Loucy (cell line): ENCODE data around the gene SAMD15.

ENCODE experiments used
- H2AFZ ChIP-seq: fragments of 200-600 bp; sonication (generic); 2 replicates; pipeline ENCODE4 v1.6.0; 2016; ENCODE audit warnings: antibody characterized with exemption, mild to moderate bottlenecking, low read length, moderate library complexity
- H3F3A ChIP-seq: fragments of 200-600 bp; 2 replicates; pipeline ENCODE4 v1.6.0; 2016; ENCODE audit warnings: antibody characterized with exemption, low read depth, mild to moderate bottlenecking
- H3K27me3 ChIP-seq: fragments of 200-600 bp; sonication (generic); 2 replicates; pipeline ENCODE4 v1.6.1; 2014; ENCODE audit warnings: low read length, mild to moderate bottlenecking; ENCODE audit not compliant: insufficient read depth, poor library complexity, severe bottlenecking
- H3K36me3 ChIP-seq: fragments of 200-600 bp; sonication (generic); 2 replicates; pipeline ENCODE4 v1.6.1; 2016; ENCODE audit warnings: low read length; ENCODE audit not compliant: insufficient read depth
- H3K4me1 ChIP-seq: fragments of 200-600 bp; sonication (generic); 2 replicates; pipeline ENCODE4 v1.5.1; 2014; ENCODE audit warnings: low read length, mild to moderate bottlenecking; ENCODE audit not compliant: insufficient read depth, poor library complexity, severe bottlenecking
- H3K4me2 ChIP-seq: fragments of 200-600 bp; sonication (generic); 2 replicates; pipeline ENCODE4 v1.6.0; 2014; ENCODE audit warnings: antibody characterized with exemption, low read length, low read depth, mild to moderate bottlenecking; ENCODE audit not compliant: poor library complexity, severe bottlenecking
- H3K4me3 ChIP-seq: fragments of 200-600 bp; sonication (generic); 2 replicates; pipeline ENCODE4 v1.5.1; 2014; ENCODE audit warnings: low read length, mild to moderate bottlenecking, mixed read lengths; ENCODE audit not compliant: poor library complexity, severe bottlenecking
- H3K79me2 ChIP-seq: fragments of 200-600 bp; sonication (generic); 2 replicates; pipeline ENCODE4 v1.6.1; 2014; ENCODE audit warnings: low read length; ENCODE audit not compliant: insufficient read depth
- H3K9ac ChIP-seq: fragments of 200-600 bp; sonication (generic); 2 replicates; pipeline ENCODE4 v1.6.0; 2014; ENCODE audit warnings: mild to moderate bottlenecking, low read depth, low read length, moderate library complexity; ENCODE audit not compliant: poor library complexity, severe bottlenecking
- H3K9me2 ChIP-seq: fragments of 200-600 bp; sonication (generic); replicated peaks from 2 replicates; pipeline ENCODE4 v1.6.1; 2016; ENCODE audit warnings: low read depth, low read length, mixed read lengths
- H3K9me3 ChIP-seq: fragments of 200-600 bp; sonication (generic); 2 replicates; pipeline ENCODE4 v1.6.1; 2014; ENCODE audit warnings: mild to moderate bottlenecking, antibody characterized with exemption, low read length, low read depth; ENCODE audit not compliant: insufficient read depth
- H4K20me1 ChIP-seq: fragments of 200-600 bp; sonication (generic); 2 replicates; pipeline ENCODE4 v1.6.0; 2014; ENCODE audit warnings: antibody characterized with exemption, low read length, mild to moderate bottlenecking; ENCODE audit not compliant: insufficient read depth, poor library complexity, severe bottlenecking
- CTCF ChIP-seq: fragments of 200-600 bp; sonication (generic); conservative IDR thresholded peaks from 2 replicates; pipeline ENCODE4 v1.5.1; 2014; ENCODE audit warnings: mild to moderate bottlenecking, antibody characterized with exemption, low read length
- EZH2phosphoT487 ChIP-seq: fragments of 200-600 bp; IDR thresholded peaks from 2 replicates; pipeline ENCODE4 v1.6.1; 2018; ENCODE audit warnings: antibody characterized with exemption, mild to moderate bottlenecking, moderate library complexity, borderline replicate concordance

The SAMD15 gene

GRCh38 chr14:77353469-77354141, 23.6 kb upstream of the SAMD15 start:
- Histone ChIP-seq H3K4me3 (no peak overlapping the region), H3K9me3 (no peaks in the 10 kb centered on the region), H3K27me3 (no peaks in the 10 kb centered on the region), H2AFZ (no peak overlapping the region), H4K20me1 (no peaks in the 10 kb centered on the region), H3K4me2 (no peak overlapping the region), H3K4me1 (peaks cover 4% of the 10 kb centered on the region), H3K36me3 (peaks cover 7% of the 10 kb centered on the region; the same call in 1 of the 2 replicates), H3F3A (no peaks in the 10 kb centered on the region), H3K9me2 (no peaks in the 10 kb centered on the region), H3K79me2 (no peaks in the 10 kb centered on the region), H3K9ac (no peak overlapping the region)
- TF ChIP-seq EZH2phosphoT487 (no peak), CTCF (no peak)

- H2AFZ ChIP-seq: no peak overlapping the region
- no peak for TF ChIP-seq CTCF
- no peak for TF ChIP-seq EZH2phosphoT487
- H3K36me3 ChIP-seq: 0 out of 2 replicates have a peak, but pooled peaks cover under 1% of the 10 kb centered on the region
- no peaks in the 10 kb centered on the region for H3K79me2 ChIP-seq
- no peaks in the 10 kb centered on the region for H3K9me3 ChIP-seq
- no peaks in the 10 kb centered on the region for H3K9me2 ChIP-seq
- no peaks in the 10 kb centered on the region for H4K20me1 ChIP-seq
- H3K4me3 ChIP-seq: no peak overlapping the region
- no peak overlapping the region for H3K9ac ChIP-seq
- H3K4me2 ChIP-seq: no peak overlapping the region
- H3F3A ChIP-seq: no peaks in the 10 kb centered on the region
- H3K4me1 ChIP-seq: no peaks in the 10 kb centered on the region
- H3K27me3 ChIP-seq: no peaks in the 10 kb centered on the region
These were observed 21.4 kb upstream of the SAMD15 start for GRCh38 chr14:77355811-77356210.

- Histone ChIP-seq H3F3A (no peaks in the 10 kb centered on the region), H3K4me1 (no peaks in the 10 kb centered on the region), H3K36me3 (no peaks in the 10 kb centered on the region), H3K9me3 (no peaks in the 10 kb centered on the region), H3K79me2 (no peaks in the 10 kb centered on the region), H3K27me3 (no peaks in the 10 kb centered on the region), H3K9ac (no peak overlapping the region), H3K4me2 (no peak overlapping the region), H2AFZ (no peak overlapping the region), H3K9me2 (no peaks in the 10 kb centered on the region), H4K20me1 (no peaks in the 10 kb centered on the region), H3K4me3 (no peak overlapping the region)
- TF ChIP-seq EZH2phosphoT487 (no peak), CTCF (no peak)
These were observed 20.3 kb upstream of the SAMD15 start for GRCh38 chr14:77356899-77357298.
